Suprapubic skin (tissue), 4 donors: Measurements from ENCODE around the gene PDE1C. TPM values are rescaled to one million over a fixed set of nuclear protein-coding genes. Genes with fewer than 3 reads are reported as not detected.

ENCODE experiments used
- DNase-seq, 2 donors: peaks; one replicate each; pipeline ENCODE4 v3.0.0-alpha.2; 2019; ENCODE audit warnings: low spot score in 2 of 2
- H3K27ac ChIP-seq: fragments of 200-600 bp; sonication (generic); one replicate; pipeline ENCODE4 v1.5.1; 2019
- H3K27me3 ChIP-seq: fragments of 200-600 bp; sonication (generic); one replicate; pipeline ENCODE4 v1.5.1; 2019
- H3K36me3 ChIP-seq: fragments of 200-600 bp; sonication (generic); one replicate; pipeline ENCODE4 v1.5.1; 2019
- H3K4me1 ChIP-seq: fragments of 200-600 bp; sonication (generic); one replicate; pipeline ENCODE4 v1.5.1; 2019
- H3K4me3 ChIP-seq: fragments of 200-600 bp; sonication (generic); one replicate; pipeline ENCODE4 v1.5.1; 2019; ENCODE audit warnings: mild to moderate bottlenecking
- H3K9me3 ChIP-seq: fragments of 200-600 bp; sonication (generic); one replicate; pipeline ENCODE4 v1.5.1; 2019
- CTCF ChIP-seq, 2 donors: fragments of 200-600 bp in 1 of 2; fragments of 450-650 bp in 1 of 2; sonication (generic) in 1 of 2; IDR thresholded peaks; one replicate each; pipeline ENCODE4 v1.5.1; 2016 to 2019; ENCODE audit warnings: antibody characterized with exemption in 2 of 2, mild to moderate bottlenecking in 1 of 2, moderate library complexity in 1 of 2
- EP300 ChIP-seq: sonication (generic); formaldehyde crosslinking; IDR thresholded peaks from one replicate; pipeline ENCODE4 v1.6.1; 2017; ENCODE audit warnings: antibody characterized with exemption
- POLR2A ChIP-seq, 2 donors: fragments of 450-650 bp; IDR thresholded peaks; one replicate each; pipeline ENCODE4 v1.6.1; 2017; ENCODE audit warnings: antibody characterized with exemption in 2 of 2, mild to moderate bottlenecking in 2 of 2, moderate library complexity in 2 of 2
- POLR2AphosphoS5 ChIP-seq, 3 donors: sonication (generic); formaldehyde crosslinking; IDR thresholded peaks; one replicate each; pipeline ENCODE4 v1.6.1; 2017; ENCODE audit warnings: antibody characterized with exemption in 3 of 3
- WGBS: methylation state at CpG from one replicate; pipeline ENCODE4 v1.1.5; 2018; 5-methylcytosine and 5-hydroxymethylcytosine counted together
- total RNA-seq, 4 donors: library from RNA; depleted of rRNA; stranded (reverse); fragments of >200 nt; gene quantifications; one replicate each; pipeline ENCODE4 v1.1.0, GENCODE V29; 2016

PDE1C gene
- total RNA-seq, 4 donors from 2014 or later, result 0.64 to 1.8 (median 0.83) TPM

GRCh38 chr7:32094516-32094915 is 24.3 kb upstream of the PDE1C start:
- 95% methylated on average over 4 of the region's 4 CpGs for WGBS
- Histone ChIP-seq H3K27me3 (no peaks in the 10 kb centered on the region), H3K27ac (no peak overlapping the region), H3K9me3 (no peaks in the 10 kb centered on the region), H3K36me3 (no peaks in the 10 kb centered on the region), H3K4me3 (no peak overlapping the region), H3K4me1 (peaks cover 3% of the 10 kb centered on the region)
- TF ChIP-seq POLR2AphosphoS5 (IDR thresholded peaks at IDR 0.05) (no peak), EP300 (no peak), CTCF (IDR thresholded peaks at IDR 0.05) (no peak), POLR2A (IDR thresholded peaks at IDR 0.05) (no peak)
- DNase-seq, result no peak

DNA sequence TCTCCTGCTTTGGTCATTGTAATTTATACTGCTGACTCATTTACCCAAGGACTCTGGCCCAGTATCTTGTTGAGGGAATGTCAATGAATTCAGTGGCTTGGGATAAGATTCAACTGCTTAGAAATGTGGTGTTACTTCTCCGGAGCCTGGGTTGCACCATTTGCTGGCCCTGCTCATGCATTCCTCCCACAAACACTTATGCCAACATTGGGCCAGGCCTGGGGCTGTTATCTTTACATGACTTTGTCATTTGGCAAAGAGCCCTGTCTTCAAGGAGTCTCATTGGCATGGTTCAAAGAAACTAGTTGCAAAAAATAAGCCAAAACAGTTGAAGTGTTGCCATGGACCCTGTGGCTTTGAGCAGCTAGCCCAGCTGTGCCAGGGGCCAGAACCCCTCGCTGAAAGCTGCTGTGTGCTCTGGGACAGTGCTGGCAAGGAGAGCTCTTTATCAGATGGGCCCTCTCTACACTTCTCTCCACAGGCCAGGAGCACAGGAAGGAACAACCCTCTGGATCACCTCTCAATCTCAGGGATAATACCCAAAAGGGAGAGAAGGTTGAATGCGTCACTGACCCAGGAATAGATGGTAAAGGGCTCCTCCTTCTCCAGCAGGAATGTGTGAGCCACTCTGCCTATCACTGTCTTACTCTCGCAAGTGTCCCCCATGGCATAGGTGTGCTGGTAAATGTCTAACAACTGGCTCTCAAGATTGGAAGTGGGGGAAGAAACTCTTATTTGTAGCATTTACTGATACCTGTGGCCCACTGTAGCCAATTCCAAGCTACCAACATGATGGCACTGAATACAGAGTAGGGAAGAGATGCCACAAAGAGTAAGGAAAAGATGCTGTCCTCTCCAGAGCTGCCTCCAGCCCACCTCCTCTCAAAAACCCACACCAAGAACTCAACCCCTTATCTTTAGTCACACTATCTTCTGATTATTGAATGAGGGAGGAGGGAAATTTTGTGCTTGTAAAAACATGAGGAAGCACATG is 23.5 kb upstream of the PDE1C start:
- no peak for TF ChIP-seq POLR2A (IDR thresholded peaks at IDR 0.05)
- no peak for TF ChIP-seq EP300
- no peak for TF ChIP-seq CTCF (IDR thresholded peaks at IDR 0.05)
- no peak for TF ChIP-seq POLR2AphosphoS5 (IDR thresholded peaks at IDR 0.05)
- Histone ChIP-seq H3K27me3 (no peaks in the 10 kb centered on the region), H3K4me3 (no peak overlapping the region), H3K4me1 (peaks cover 3% of the 10 kb centered on the region), H3K36me3 (no peaks in the 10 kb centered on the region), H3K9me3 (no peaks in the 10 kb centered on the region), H3K27ac (no peak overlapping the region)
- no peak for DNase-seq
- 34% methylated on average over 4 of the region's 4 CpGs for WGBS

DNA sequence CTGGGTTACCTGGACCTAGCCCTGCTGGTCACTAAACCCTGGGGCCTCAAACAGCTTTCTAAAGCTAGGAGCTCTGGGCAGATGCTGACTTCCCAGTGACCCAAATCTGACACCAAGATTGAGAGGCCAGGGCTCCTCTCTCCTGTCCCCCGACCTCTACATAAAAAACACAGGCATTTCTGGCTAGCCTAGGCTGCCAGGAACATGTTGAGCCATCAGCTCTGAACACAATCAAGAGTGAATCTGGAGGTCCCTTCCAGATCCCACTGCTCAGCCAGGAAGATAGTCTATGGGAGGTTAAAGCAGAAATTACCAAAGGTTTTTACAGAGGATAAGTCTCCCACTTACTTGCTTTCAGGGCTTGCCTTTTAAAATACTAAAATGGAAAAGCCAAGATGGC is 22.1 kb upstream of the PDE1C start:
- TF ChIP-seq EP300, result no peak
- TF ChIP-seq POLR2AphosphoS5 (IDR thresholded peaks at IDR 0.05), result no peak
- H3K9me3 ChIP-seq, result no peaks in the 10 kb centered on the region
- no peak overlapping the region for H3K27ac ChIP-seq
- no peaks in the 10 kb centered on the region for H3K36me3 ChIP-seq
- peaks cover 3% of the 10 kb centered on the region for H3K4me1 ChIP-seq
- H3K27me3 ChIP-seq, result no peaks in the 10 kb centered on the region
- no peak for DNase-seq
- 77% methylated on average over 1 of the region's 1 CpG for WGBS
- no peak overlapping the region for H3K4me3 ChIP-seq

- no peak for DNase-seq
- WGBS, result 81% methylated on average over 4 of the region's 4 CpGs
- Histone ChIP-seq H3K27ac (no peak overlapping the region), H3K27me3 (no peaks in the 10 kb centered on the region), H3K9me3 (no peaks in the 10 kb centered on the region), H3K36me3 (no peaks in the 10 kb centered on the region), H3K4me1 (peaks cover 3% of the 10 kb centered on the region), H3K4me3 (no peak overlapping the region)
- no peak for TF ChIP-seq CTCF (IDR thresholded peaks at IDR 0.05)
- no peak for TF ChIP-seq POLR2A (IDR thresholded peaks at IDR 0.05)
- TF ChIP-seq POLR2AphosphoS5 (IDR thresholded peaks at IDR 0.05), result no peak
- TF ChIP-seq EP300, result no peak
Observed at GRCh38 chr7:32091608-32092210, 21.5 kb upstream of the PDE1C start.

DNA sequence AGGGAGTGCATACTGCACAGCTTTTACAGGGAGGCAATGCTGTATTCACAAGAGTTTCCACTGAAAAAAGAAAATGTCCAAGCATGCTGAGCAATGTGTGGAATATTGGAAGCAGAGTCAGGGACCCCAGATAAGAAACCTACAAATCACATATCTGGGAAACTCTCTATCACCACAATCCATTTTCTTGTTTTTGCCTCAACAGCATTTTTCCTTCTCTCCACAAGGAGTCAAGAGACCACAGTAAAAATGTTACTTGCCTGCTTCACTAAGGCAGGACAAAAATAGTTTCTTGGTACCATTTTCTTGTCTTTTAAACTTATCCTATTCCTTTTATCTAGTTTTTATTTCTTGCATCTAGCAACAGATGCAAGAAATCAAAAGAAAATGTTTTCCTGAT is 19.5 kb upstream of the PDE1C start:
- TF ChIP-seq CTCF (IDR thresholded peaks at IDR 0.05) (no peak), POLR2AphosphoS5 (IDR thresholded peaks at IDR 0.05) (no peak), POLR2A (IDR thresholded peaks at IDR 0.05) (no peak), EP300 (no peak)

More for the DNA sequence above, 19.5 kb upstream of the PDE1C start:
- Histone ChIP-seq H3K4me3 (no peak overlapping the region), H3K9me3 (no peaks in the 10 kb centered on the region), H3K27ac (no peak overlapping the region), H3K27me3 (no peaks in the 10 kb centered on the region), H3K36me3 (no peaks in the 10 kb centered on the region), H3K4me1 (peaks cover 3% of the 10 kb centered on the region)
- DNase-seq, result no peak
